Left ventricle myocardium inferior (tissue), 1 donor: ENCODE measurements around the gene IRF2BPL. TPM values are rescaled to one million over a fixed set of nuclear protein-coding genes. Genes with fewer than 3 reads are reported as not detected.

Experiments
- DNase-seq: peaks from one replicate; pipeline ENCODE4 v3.0.0-alpha.2; 2020
- H3K27ac ChIP-seq: fragments of 200-600 bp; replicated peaks from 2 replicates; pipeline ENCODE4 v1.8.0; 2021
- H3K27me3 ChIP-seq: fragments of 200-600 bp; 2 replicates; pipeline ENCODE4 v1.8.0; 2021; ENCODE audit warnings: low read depth
- H3K36me3 ChIP-seq: fragments of 200-600 bp; 2 replicates; pipeline ENCODE4 v1.8.0; 2021
- H3K4me1 ChIP-seq: fragments of 200-600 bp; 2 replicates; pipeline ENCODE4 v1.8.0; 2021
- H3K4me3 ChIP-seq: fragments of 200-600 bp; 2 replicates; pipeline ENCODE4 v1.8.0; 2021; ENCODE audit warnings: mild to moderate bottlenecking, moderate library complexity
- H3K9me3 ChIP-seq: fragments of 200-600 bp; replicated peaks from 2 replicates; pipeline ENCODE4 v1.8.0; 2021
- intact Hi-C: fragments of 100-400 bp; cut with micrococcal nuclease; formaldehyde crosslinking; loops from one replicate; pipeline ENCODE4 v1.11.0; 2022
- total RNA-seq: library from RNA; stranded (reverse); fragmentation: NEBNext Ultra II Directional; extraction: Animal tissue kit (Norgen Biotek cat#: 25700); gene quantifications from one replicate; pipeline ENCODE4 v1.2.1, GENCODE V29; 2021
- TF ChIP-seq, protein P1 (sequence below): fragments of 200-600 bp; IDR thresholded peaks from 2 replicates; pipeline ENCODE4 v1.8.0; 2021; ENCODE audit warnings: antibody characterized with exemption, mild to moderate bottlenecking, borderline replicate concordance
- donor health status: DM: no; HTN: yes; CAD: no; lungs with severe emphysema.

Gene IRF2BPL
- total RNA-seq, 1 donor from 2014 or later, result 35.5 TPM

DNA sequence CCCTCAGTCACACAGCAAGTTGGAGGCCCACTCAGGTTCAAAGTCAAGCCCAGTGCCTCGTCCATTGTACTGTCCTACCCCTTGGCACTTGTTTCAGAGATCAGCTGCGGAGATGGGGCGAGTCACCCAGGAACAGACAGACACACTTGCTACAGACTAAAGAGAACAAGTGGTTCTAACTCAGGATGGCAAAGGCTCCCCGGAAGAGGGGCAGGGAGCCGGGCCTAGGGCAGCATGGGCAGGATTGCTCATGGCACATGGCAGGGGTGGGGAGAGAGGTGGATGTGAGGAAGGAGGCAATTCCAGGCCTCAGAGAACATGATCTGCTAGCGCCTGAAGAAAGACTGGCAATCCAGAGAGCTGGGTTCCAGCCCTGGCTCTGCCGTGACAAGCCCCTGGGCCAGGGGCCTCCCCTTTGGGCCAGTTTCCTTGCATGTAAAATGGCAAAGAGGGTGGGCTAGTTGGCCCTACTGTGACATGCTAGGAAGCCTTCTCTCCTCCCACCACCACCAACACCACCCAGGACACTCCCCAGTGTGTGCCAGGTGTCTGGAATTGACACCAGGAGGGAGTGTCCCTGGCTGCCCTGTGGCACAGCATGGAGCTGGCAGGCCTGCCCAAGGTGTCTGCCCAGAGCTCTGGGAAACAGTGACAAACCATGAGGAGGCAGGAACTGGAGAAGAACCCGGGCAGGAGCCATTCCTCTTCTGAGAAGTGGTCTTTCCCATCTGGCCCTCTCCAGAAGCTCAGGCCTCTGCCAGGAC is 24.0 kb upstream of the IRF2BPL start:
- intact Hi-C loops, result no loop called here
- no peak overlapping the region for H3K4me3 ChIP-seq
- TF ChIP-seq, protein P1, sequence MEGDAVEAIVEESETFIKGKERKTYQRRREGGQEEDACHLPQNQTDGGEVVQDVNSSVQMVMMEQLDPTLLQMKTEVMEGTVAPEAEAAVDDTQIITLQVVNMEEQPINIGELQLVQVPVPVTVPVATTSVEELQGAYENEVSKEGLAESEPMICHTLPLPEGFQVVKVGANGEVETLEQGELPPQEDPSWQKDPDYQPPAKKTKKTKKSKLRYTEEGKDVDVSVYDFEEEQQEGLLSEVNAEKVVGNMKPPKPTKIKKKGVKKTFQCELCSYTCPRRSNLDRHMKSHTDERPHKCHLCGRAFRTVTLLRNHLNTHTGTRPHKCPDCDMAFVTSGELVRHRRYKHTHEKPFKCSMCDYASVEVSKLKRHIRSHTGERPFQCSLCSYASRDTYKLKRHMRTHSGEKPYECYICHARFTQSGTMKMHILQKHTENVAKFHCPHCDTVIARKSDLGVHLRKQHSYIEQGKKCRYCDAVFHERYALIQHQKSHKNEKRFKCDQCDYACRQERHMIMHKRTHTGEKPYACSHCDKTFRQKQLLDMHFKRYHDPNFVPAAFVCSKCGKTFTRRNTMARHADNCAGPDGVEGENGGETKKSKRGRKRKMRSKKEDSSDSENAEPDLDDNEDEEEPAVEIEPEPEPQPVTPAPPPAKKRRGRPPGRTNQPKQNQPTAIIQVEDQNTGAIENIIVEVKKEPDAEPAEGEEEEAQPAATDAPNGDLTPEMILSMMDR, result no peak
- no peaks in the 10 kb centered on the region for H3K36me3 ChIP-seq
- no peaks in the 10 kb centered on the region for H3K27me3 ChIP-seq
- peaks cover 39% of the 10 kb centered on the region for H3K4me1 ChIP-seq
- H3K27ac ChIP-seq, result peak overlapping the region; percentile 85
- peaks cover 14% of the 10 kb centered on the region for H3K9me3 ChIP-seq
- no peak for DNase-seq

- no peaks in the 10 kb centered on the region for H3K36me3 ChIP-seq
- TF ChIP-seq, protein P1, result no peak
- H3K9me3 ChIP-seq, result peaks cover 7% of the 10 kb centered on the region
- H3K4me1 ChIP-seq, result peaks cover 49% of the 10 kb centered on the region
- no peaks in the 10 kb centered on the region for H3K27me3 ChIP-seq
- DNase-seq, result peak; percentile 81
- no peak overlapping the region for H3K4me3 ChIP-seq
- intact Hi-C loops, result no loop called here
- H3K27ac ChIP-seq, result peak overlapping the region; percentile 85
Measured at GRCh38 chr14:77051116-77051515, 22.6 kb upstream of the IRF2BPL start.

- no peaks in the 10 kb centered on the region for H3K36me3 ChIP-seq
- H3K4me1 ChIP-seq, result peaks cover 66% of the 10 kb centered on the region
- no peak overlapping the region for H3K4me3 ChIP-seq
- no peaks in the 10 kb centered on the region for H3K27me3 ChIP-seq
- no peak for DNase-seq
- H3K27ac ChIP-seq, result peak overlapping the region; percentile 100
- no peaks in the 10 kb centered on the region for H3K9me3 ChIP-seq
- intact Hi-C loops, result no loop called here
- TF ChIP-seq, protein P1, result no peak
Measured at GRCh38 chr14:77046721-77047120, 18.2 kb upstream of the IRF2BPL start.

DNA sequence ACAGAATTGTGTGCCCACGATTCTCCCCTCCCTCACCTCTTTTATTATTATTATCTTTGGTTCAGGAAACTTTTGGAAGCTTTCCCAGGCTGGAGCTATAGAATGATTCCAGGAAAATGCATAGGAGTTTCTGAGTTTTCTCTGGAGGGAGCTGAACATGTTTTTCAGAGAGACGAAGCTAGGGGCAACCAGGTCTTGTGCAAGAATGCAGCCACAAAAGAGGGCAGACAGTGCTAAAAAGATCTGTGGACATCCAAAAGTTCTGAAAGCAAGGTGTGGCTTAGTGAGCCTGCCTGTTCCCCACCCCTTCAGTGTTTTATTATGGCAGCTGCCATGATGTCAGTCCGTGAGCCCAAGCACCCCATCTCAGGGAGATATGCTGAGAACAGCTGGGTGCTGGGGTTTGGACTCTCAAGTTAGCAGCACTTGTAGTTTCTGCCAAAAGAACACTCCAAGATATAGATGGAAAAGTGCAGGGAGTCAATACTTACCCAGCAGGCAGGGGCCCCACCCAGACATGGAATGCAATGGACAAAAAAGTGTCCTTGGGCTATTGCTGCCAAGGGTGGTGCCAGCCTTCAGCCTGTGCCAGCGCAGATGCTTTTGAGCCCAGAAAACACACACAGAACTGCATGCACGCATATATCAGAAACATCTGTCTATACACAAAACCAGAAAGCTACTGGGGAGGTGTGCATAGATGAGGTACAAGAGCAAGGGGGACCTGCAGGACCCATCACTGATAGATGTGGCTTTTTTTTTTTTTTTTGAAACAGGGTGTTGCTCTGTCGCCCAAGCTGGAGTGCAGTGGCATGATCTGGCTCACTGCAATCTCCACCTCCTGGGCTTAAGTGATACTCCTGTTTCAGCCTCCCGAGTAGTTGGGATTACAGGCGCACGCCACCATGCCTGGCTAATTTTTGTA is 17.0 kb upstream of the IRF2BPL start:
- TF ChIP-seq, protein P1, result no peak
- peaks cover 66% of the 10 kb centered on the region for H3K4me1 ChIP-seq
- no peak for DNase-seq

DNA sequence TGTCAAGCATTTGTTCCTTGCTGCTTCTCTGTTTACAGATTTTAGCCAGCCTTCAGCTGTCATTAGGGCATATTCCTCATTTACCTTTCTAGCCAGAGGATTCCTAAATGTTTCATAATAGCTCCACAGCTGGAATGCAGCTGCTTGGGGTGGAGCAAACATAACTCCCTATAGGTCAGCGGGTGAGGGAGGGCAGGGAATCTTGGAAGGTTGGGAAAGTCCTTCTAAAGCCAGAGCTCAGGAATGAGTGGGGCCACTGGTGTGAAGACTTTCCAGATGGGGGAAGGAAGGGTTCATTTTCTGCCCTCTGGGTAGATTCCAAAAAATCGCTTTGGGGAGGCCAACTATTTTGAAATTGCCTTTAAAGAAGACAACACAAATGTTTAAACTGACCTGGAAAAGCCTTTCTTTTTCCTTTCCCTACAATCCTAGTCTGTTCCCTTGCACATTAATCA is 16.3 kb upstream of the IRF2BPL start:
- intact Hi-C loops, result no loop called here
- Histone ChIP-seq H3K27ac (peak overlapping the region; percentile 100), H3K36me3 (no peaks in the 10 kb centered on the region), H3K27me3 (no peaks in the 10 kb centered on the region), H3K4me1 (peaks cover 68% of the 10 kb centered on the region), H3K9me3 (no peaks in the 10 kb centered on the region), H3K4me3 (no peak overlapping the region)
- DNase-seq, result peak; percentile 62
- TF ChIP-seq, protein P1, result no peak

More for the DNA sequence above, 17.0 kb upstream of the IRF2BPL start:
- Histone ChIP-seq H3K4me3 (no peak overlapping the region), H3K27me3 (no peaks in the 10 kb centered on the region), H3K27ac (peak overlapping the region; percentile 100), H3K9me3 (no peaks in the 10 kb centered on the region), H3K36me3 (no peaks in the 10 kb centered on the region)
- intact Hi-C loops, result no loop called here
